Upper lobe of right lung (tissue), 1 donor: ENCODE measurements around the gene MED23. TPM values are rescaled to one million over a fixed set of nuclear protein-coding genes. Genes with fewer than 3 reads are reported as not detected.

Source experiments
- ATAC-seq: fragments of 200-7000 bp; cut with Tn5 transposase; one replicate; pipeline ENCODE4 v1.9.1; 2020; ENCODE audit warnings: mild to moderate bottlenecking, moderate library complexity
- DNase-seq: peaks from one replicate; pipeline ENCODE4 v3.0.0-alpha.2; 2020
- H3K27ac ChIP-seq: fragments of 200-600 bp; one replicate; pipeline ENCODE4 v1.8.0; 2022
- H3K27me3 ChIP-seq: fragments of 200-600 bp; one replicate; pipeline ENCODE4 v1.8.0; 2022; ENCODE audit warnings: mild to moderate bottlenecking
- H3K36me3 ChIP-seq: fragments of 200-600 bp; one replicate; pipeline ENCODE4 v1.8.0; 2022
- H3K4me1 ChIP-seq: fragments of 200-600 bp; one replicate; pipeline ENCODE4 v1.8.0; 2022
- H3K4me3 ChIP-seq: fragments of 200-600 bp; one replicate; pipeline ENCODE4 v1.8.0; 2022; ENCODE audit warnings: mild to moderate bottlenecking
- H3K9me3 ChIP-seq: fragments of 200-600 bp; one replicate; pipeline ENCODE4 v1.8.0; 2022
- intact Hi-C: fragments of 100-400 bp; cut with DNase I; formaldehyde crosslinking; loops from one replicate; pipeline ENCODE4 v1.11.0; 2022
- total RNA-seq: library from RNA; stranded (reverse); fragmentation: NEBNext Ultra II Directional; extraction: Animal tissue kit (Norgen Biotek cat#: 25700); gene quantifications from one replicate; pipeline ENCODE4 v1.2.1, GENCODE V29; 2021
- TF ChIP-seq, protein P1 (sequence below): fragments of 200-600 bp; IDR thresholded peaks from one replicate; pipeline ENCODE4 v1.8.0; 2022; ENCODE audit warnings: antibody characterized with exemption
- donor health status: DM: no; HTN: yes; CAD: no; lungs with severe emphysema.

MED23 gene
- total RNA-seq, 1 donor from 2014 or later = 25.8 TPM

DNA sequence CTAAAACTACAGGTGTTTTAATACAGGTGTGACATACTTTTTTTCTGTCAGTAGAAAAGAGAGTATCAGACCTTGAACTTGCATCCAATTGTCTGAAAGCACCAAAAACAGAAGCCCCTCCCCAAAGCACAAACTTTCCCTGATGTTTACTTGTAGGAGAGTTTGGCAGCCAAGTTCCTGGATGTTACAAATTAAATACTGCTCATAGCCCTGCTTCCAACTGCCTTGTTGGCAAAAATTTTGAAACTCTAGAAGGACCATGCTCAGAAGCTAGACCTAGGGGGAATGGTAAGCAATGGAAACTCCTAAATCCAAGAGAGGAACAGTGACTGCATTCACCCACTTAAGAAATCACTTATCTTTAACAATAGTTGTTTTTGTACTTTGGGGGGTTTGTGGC lies 72.0 kb downstream of the MED23 start:
- H3K27ac ChIP-seq = no peak overlapping the region
- no peak overlapping the region for H3K4me3 ChIP-seq
- no peaks in the 10 kb centered on the region for H3K4me1 ChIP-seq
- TF ChIP-seq, protein P1, sequence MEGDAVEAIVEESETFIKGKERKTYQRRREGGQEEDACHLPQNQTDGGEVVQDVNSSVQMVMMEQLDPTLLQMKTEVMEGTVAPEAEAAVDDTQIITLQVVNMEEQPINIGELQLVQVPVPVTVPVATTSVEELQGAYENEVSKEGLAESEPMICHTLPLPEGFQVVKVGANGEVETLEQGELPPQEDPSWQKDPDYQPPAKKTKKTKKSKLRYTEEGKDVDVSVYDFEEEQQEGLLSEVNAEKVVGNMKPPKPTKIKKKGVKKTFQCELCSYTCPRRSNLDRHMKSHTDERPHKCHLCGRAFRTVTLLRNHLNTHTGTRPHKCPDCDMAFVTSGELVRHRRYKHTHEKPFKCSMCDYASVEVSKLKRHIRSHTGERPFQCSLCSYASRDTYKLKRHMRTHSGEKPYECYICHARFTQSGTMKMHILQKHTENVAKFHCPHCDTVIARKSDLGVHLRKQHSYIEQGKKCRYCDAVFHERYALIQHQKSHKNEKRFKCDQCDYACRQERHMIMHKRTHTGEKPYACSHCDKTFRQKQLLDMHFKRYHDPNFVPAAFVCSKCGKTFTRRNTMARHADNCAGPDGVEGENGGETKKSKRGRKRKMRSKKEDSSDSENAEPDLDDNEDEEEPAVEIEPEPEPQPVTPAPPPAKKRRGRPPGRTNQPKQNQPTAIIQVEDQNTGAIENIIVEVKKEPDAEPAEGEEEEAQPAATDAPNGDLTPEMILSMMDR = no peak
- no peaks in the 10 kb centered on the region for H3K27me3 ChIP-seq
- ATAC-seq (no peak), DNase-seq (no peak)
- no peaks in the 10 kb centered on the region for H3K9me3 ChIP-seq
- intact Hi-C loops = no loop called here
- H3K36me3 ChIP-seq = no peaks in the 10 kb centered on the region

DNA sequence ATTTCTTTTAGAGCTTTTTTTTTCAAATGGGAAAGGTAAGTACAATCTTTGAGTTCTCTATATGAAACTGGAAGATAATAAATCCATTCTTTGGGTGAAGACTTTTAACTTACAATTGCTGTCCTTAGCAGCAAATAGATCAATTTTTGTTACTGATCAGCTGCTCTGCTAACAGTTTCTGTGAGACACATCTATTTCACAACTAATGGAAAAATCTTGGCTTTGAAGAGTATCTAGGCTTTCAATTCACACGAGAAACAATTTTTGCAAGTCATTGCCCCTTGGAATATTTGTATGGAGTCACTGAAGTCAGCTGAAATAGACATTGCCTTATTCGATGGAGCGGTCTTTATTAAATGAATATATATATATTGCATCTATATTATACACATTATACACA lies 75.5 kb downstream of the MED23 start:
- H3K4me3 ChIP-seq = no peak overlapping the region
- H3K4me1 ChIP-seq = no peaks in the 10 kb centered on the region
- no peaks in the 10 kb centered on the region for H3K27me3 ChIP-seq
- TF ChIP-seq, protein P1 = no peak
- no peaks in the 10 kb centered on the region for H3K9me3 ChIP-seq
- no peak overlapping the region for H3K27ac ChIP-seq
- intact Hi-C loops = no loop called here
- no peaks in the 10 kb centered on the region for H3K36me3 ChIP-seq
- ATAC-seq = no peak
- DNase-seq = no peak

DNA sequence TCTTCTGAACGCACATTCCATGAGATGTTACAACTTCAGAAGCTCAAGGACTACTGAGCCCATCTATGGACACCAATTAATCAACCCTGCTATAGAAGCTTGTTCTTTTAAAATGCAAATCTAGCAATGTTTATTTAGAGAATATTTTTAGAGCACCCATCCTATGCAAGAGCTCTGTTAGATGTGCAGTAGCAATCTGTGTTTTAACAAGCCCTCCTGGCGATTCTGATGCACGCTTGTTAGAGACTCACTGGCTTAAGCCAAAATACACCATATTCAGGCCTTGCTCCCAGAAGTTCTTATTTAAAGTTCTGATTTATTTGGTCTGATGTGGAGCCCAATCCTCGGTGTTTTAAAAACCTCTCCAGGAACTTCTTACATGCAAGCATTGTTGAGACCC lies 76.1 kb downstream of the MED23 start:
- intact Hi-C loops = no loop called here
- no peaks in the 10 kb centered on the region for H3K4me1 ChIP-seq
- no peak overlapping the region for H3K27ac ChIP-seq
- TF ChIP-seq, protein P1 = no peak
- no peaks in the 10 kb centered on the region for H3K36me3 ChIP-seq
- ATAC-seq (no peak), DNase-seq (no peak)
- H3K4me3 ChIP-seq = no peak overlapping the region
- H3K27me3 ChIP-seq = no peaks in the 10 kb centered on the region
- no peaks in the 10 kb centered on the region for H3K9me3 ChIP-seq

DNA sequence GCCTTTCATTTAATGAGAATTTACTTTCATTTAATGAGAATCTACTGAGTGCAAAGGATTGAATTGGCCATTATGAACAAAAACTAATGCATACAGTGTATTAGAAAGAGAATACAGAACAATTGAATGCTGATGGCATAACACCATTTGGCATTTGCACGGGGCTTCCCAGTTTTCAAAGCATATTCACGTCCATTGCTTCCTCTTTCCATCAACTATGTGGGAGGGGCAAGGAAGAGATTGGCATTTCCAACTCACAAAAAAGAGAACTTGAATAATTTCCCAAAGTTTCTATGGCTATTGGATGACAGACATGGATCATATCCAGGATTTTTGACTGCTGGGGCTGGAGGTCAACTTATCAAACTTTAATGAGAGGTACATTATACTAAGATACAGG lies 78.2 kb downstream of the MED23 start:
- no peaks in the 10 kb centered on the region for H3K36me3 ChIP-seq
- intact Hi-C loops = no loop called here
- H3K9me3 ChIP-seq = no peaks in the 10 kb centered on the region
- DNase-seq (no peak), ATAC-seq (no peak)
- no peak overlapping the region for H3K4me3 ChIP-seq
- H3K4me1 ChIP-seq = no peaks in the 10 kb centered on the region
- TF ChIP-seq, protein P1 = no peak
- H3K27ac ChIP-seq = no peak overlapping the region
- no peaks in the 10 kb centered on the region for H3K27me3 ChIP-seq

DNA sequence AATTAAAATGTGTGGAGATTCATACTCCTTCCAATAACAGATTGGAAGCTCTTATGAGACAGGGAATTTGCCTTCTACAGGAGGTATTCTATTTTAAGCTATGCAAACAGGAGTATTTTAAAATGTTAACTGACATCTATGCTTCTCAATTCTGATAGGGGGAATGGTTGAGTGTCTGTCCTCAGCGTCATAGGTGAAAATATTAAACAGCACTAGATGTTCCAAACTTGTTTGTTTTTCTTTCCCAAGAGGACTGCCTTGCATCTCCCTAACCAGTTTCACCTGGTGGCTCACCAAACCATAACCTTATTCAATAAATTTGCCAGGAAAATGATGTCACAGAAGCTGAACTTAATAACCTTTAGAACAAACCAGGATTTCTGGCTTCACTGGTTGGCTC lies 79.6 kb downstream of the MED23 start:
- Histone ChIP-seq H3K9me3 (no peaks in the 10 kb centered on the region), H3K4me1 (no peaks in the 10 kb centered on the region), H3K36me3 (no peaks in the 10 kb centered on the region), H3K27me3 (no peaks in the 10 kb centered on the region), H3K4me3 (no peak overlapping the region), H3K27ac (no peak overlapping the region)
- ATAC-seq (no peak), DNase-seq (no peak)
- intact Hi-C loops = no loop called here
- TF ChIP-seq, protein P1 = no peak

DNA sequence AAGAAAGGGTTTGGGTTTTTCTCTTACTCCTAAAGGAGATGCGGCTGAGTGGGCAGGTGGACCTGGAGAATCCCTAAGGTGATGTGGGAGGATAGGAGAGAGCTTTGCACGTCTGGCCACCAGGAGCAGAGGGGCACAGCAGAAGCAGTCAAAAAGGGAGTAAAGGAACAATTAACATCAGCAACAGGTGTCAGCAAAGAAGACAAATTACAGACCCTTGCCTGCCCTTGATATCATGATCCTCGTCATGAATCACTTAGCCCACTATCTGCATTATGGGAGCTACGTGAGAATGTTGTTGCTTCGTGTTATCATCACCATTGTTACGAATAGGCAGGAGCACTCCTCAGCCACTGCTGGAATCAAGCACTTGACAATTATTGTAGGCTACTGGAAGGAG lies 80.6 kb downstream of the MED23 start:
- Histone ChIP-seq H3K9me3 (no peaks in the 10 kb centered on the region), H3K4me1 (no peaks in the 10 kb centered on the region), H3K4me3 (no peak overlapping the region), H3K36me3 (no peaks in the 10 kb centered on the region), H3K27me3 (no peaks in the 10 kb centered on the region), H3K27ac (no peak overlapping the region)
- TF ChIP-seq, protein P1 = no peak
- intact Hi-C loops = no loop called here
- ATAC-seq = no peak
- no peak for DNase-seq
